ENCODE data around the gene FBXO3. TPM values are rescaled to one million over a fixed set of nuclear protein-coding genes. Genes with fewer than 3 reads are reported as not detected.

The FBXO3 gene
- total and polyA plus RNA-seq, 4 donors, result 13.6 to 46.4 (median 23.4) TPM

DNA sequence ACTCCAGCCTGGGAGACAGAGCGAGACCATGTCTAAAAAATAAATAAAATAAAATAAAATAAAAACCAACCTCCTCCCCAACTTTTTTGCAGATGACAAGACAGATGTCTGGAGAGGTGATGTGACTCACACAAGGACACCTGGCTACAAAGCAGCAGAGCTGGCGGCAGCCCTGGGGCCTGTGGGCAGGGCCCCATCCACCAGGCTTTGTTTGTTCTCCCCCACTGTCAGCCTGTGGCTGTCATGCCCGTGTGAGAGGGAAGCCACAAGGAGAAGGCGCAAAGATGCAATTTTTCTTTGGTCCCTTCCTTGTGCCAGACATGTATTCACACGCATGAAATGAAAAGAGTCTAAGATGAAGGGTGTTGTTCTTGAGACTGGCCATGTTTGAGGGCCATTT, 54.7 kb downstream of the FBXO3 start:
- Histone ChIP-seq H3K27me3 (ENCODE audit: control insufficient read depth in 3 of 3, insufficient read depth in 3 of 3, low read length in 2 of 3) (no peaks in the 10 kb centered on the region), H3K27ac (ENCODE audit: low read depth in 1 of 2, low read length in 1 of 2) (peak overlapping the region; percentile 62 to 67), H3K9me3 (ENCODE audit: control insufficient read depth in 4 of 4, insufficient read depth in 3 of 4, low read length in 3 of 4) (no peaks in the 10 kb centered on the region), H3K36me3 (ENCODE audit: control insufficient read depth in 4 of 4, insufficient read depth in 4 of 4, low read length in 4 of 4) (peaks cover 27 to 37% (median 34%) of the 10 kb centered on the region in 4 donors), H3K4me3 (no peak overlapping the region), H3K9ac (ENCODE audit: insufficient read depth in 1 of 2, low read length in 2 of 2) (no peak overlapping the region), H3K4me1 (ENCODE audit: control insufficient read depth in 5 of 5, insufficient read depth in 5 of 5, low read length in 5 of 5) (peaks cover 12 to 49% (median 24%) of the 10 kb centered on the region in 5 donors)
- ATAC-seq (ENCODE audit: insufficient read depth, low FRiP score) (no peak), DNase-seq (no peak)
- TF ChIP-seq CTCF (IDR thresholded peaks at IDR 0.05; ENCODE audit: control extremely low read depth, extremely low read depth), result no peak
- 78 to 82% methylated on average over 5 of the region's 5 CpGs for WGBS, 2 donors

DNA sequence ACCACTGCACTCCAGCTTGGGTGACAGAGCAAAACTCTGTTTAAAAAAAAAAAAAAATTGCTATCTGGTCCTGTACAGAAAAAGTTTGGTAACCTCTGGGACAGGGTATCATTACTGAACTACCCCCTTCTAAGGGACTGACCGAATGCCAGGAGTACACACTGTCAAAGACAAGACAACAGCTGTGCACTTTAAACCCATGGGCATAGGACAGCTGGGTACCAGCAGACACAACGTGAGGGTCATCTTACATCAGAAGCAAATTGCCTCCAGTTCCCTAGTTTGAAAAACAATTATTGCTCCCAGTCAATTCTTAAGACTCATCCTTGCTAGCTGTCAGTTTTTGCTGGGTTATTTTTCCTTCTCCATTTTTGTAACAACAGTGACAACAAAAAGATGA, 55.9 kb downstream of the FBXO3 start:
- peaks cover 30 to 45% (median 40%) of the 10 kb centered on the region in 4 donors for H3K36me3 ChIP-seq (ENCODE audit: control insufficient read depth in 4 of 4, insufficient read depth in 4 of 4, low read length in 4 of 4)
- no peak for TF ChIP-seq CTCF (IDR thresholded peaks at IDR 0.05; ENCODE audit: control extremely low read depth, extremely low read depth)
- no peak for DNase-seq
- no peaks in the 10 kb centered on the region for H3K27me3 ChIP-seq (ENCODE audit: control insufficient read depth in 3 of 3, insufficient read depth in 3 of 3, low read length in 2 of 3)
- no peak for ATAC-seq (ENCODE audit: insufficient read depth, low FRiP score)
- no peak overlapping the region for H3K4me3 ChIP-seq
- H3K4me1 ChIP-seq (ENCODE audit: control insufficient read depth in 5 of 5, insufficient read depth in 5 of 5, low read length in 5 of 5), result peaks cover 5 to 48% (median 13%) of the 10 kb centered on the region in 5 donors
- 82 to 89% methylated on average over 2 of the region's 2 CpGs for WGBS, 2 donors
- H3K9ac ChIP-seq (ENCODE audit: insufficient read depth in 1 of 2, low read length in 2 of 2), result no peak overlapping the region
- H3K9me3 ChIP-seq (ENCODE audit: control insufficient read depth in 4 of 4, insufficient read depth in 3 of 4, low read length in 3 of 4), result no peaks in the 10 kb centered on the region
- no peak overlapping the region for H3K27ac ChIP-seq (ENCODE audit: low read depth in 1 of 2, low read length in 1 of 2)

GRCh38 chr11:33716243-33716642, 58.1 kb downstream of the FBXO3 start:
- Histone ChIP-seq H3K36me3 (ENCODE audit: control insufficient read depth in 4 of 4, insufficient read depth in 4 of 4, low read length in 4 of 4) (peaks cover 25 to 51% (median 34%) of the 10 kb centered on the region in 4 donors), H3K9ac (ENCODE audit: insufficient read depth in 1 of 2, low read length in 2 of 2) (no peak overlapping the region), H3K4me3 (no peak overlapping the region), H3K27me3 (ENCODE audit: control insufficient read depth in 3 of 3, insufficient read depth in 3 of 3, low read length in 2 of 3) (no peaks in the 10 kb centered on the region), H3K9me3 (ENCODE audit: control insufficient read depth in 4 of 4, insufficient read depth in 3 of 4, low read length in 3 of 4) (no peaks in the 10 kb centered on the region), H3K4me1 (ENCODE audit: control insufficient read depth in 5 of 5, insufficient read depth in 5 of 5, low read length in 5 of 5) (peaks cover 0 to 32% (median 6%) of the 10 kb centered on the region in 5 donors), H3K27ac (ENCODE audit: low read depth in 1 of 2, low read length in 1 of 2) (no peak overlapping the region)
- DNase-seq (no peak), ATAC-seq (ENCODE audit: insufficient read depth, low FRiP score) (no peak)
- WGBS, 2 donors, result 67 to 83% methylated on average over 2 of the region's 2 CpGs
- TF ChIP-seq CTCF (IDR thresholded peaks at IDR 0.05; ENCODE audit: control extremely low read depth, extremely low read depth), result peak; percentile 4

- no peak overlapping the region for H3K9ac ChIP-seq (ENCODE audit: insufficient read depth in 1 of 2, low read length in 2 of 2)
- 65 to 83% methylated on average over 4 of the region's 4 CpGs for WGBS, 2 donors
- H3K27me3 ChIP-seq (ENCODE audit: control insufficient read depth in 3 of 3, insufficient read depth in 3 of 3, low read length in 2 of 3), result no peaks in the 10 kb centered on the region
- no peak overlapping the region for H3K4me3 ChIP-seq
- H3K27ac ChIP-seq (ENCODE audit: low read depth in 1 of 2, low read length in 1 of 2), result no peak overlapping the region
- no peak for DNase-seq
- H3K4me1 ChIP-seq (ENCODE audit: control insufficient read depth in 5 of 5, insufficient read depth in 5 of 5, low read length in 5 of 5), result peaks cover 0 to 25% (median 0%) of the 10 kb centered on the region in 5 donors
- peaks cover 17 to 60% (median 38%) of the 10 kb centered on the region in 4 donors for H3K36me3 ChIP-seq (ENCODE audit: control insufficient read depth in 4 of 4, insufficient read depth in 4 of 4, low read length in 4 of 4)
- no peaks in the 10 kb centered on the region for H3K9me3 ChIP-seq (ENCODE audit: control insufficient read depth in 4 of 4, insufficient read depth in 3 of 4, low read length in 3 of 4)
- no peak for TF ChIP-seq CTCF (IDR thresholded peaks at IDR 0.05; ENCODE audit: control extremely low read depth, extremely low read depth)
- peak; percentile 31 for ATAC-seq (ENCODE audit: insufficient read depth, low FRiP score)
Observed at GRCh38 chr11:33713856-33714398, 60.4 kb downstream of the FBXO3 start.

Measured in lung (tissue), 12 donors.